HPDE6-E6E7 (cell line): ENCODE measurements around the gene SLC30A1.
"Not testable (repeated sequence)": the region's sequence is repeated elsewhere in the genome, so short reads cannot be mapped to it uniquely, and the experiment has no call there.

Experiments used
- DNase-seq: peaks from one replicate; pipeline ENCODE4 v3.0.0; 2011; ENCODE audit warnings: missing footprints; ENCODE audit errors: extremely low spot score

The SLC30A1 gene, protein sequence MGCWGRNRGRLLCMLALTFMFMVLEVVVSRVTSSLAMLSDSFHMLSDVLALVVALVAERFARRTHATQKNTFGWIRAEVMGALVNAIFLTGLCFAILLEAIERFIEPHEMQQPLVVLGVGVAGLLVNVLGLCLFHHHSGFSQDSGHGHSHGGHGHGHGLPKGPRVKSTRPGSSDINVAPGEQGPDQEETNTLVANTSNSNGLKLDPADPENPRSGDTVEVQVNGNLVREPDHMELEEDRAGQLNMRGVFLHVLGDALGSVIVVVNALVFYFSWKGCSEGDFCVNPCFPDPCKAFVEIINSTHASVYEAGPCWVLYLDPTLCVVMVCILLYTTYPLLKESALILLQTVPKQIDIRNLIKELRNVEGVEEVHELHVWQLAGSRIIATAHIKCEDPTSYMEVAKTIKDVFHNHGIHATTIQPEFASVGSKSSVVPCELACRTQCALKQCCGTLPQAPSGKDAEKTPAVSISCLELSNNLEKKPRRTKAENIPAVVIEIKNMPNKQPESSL

DNA sequence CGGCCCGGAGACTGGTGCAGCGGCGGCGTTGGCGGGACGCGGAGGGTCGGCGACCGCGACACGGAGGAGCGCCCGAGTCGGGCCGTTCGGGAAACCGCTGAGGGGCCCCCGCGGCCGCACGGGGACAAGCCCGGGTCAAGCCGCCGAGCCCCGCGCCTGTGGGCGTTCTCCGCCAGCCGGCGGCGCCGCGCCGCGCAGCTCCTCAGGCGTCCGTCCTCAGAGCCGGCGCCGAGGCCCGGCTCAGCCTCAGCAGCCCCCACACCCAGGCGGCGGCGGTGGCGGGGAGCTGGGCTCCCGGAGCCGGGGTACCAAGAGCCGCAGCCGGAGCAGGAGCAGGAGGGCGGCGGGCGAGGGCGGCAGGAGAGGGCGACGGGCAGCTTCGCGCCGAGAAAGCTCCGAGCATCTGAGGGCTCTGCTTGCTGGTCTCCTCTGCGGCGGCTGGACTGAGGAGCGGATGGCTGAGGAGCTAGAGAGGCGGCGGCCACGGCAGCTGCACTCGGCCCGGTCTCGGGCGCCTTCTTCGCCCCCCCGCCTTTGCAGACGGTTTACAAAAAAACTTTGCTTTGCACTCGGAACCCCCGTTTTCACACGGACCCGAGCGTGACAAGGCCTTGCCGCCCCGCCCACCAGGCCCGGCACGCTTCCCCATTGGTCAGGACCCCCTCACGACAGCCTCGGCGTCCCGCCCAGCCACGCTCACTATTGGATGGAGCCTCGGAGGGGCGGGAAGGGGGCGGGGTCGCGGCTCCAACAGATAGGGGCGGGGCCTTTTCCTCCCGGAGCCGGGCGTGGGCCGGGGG is at the start of gene SLC30A1:
Gene SLC30A1 (minus strand): TSS at position 522 of the 800 bp plus-strand sequence. CDS start 549 bp downstream, outside the sequence.
- DNase-seq, result peak; percentile 99

DNA sequence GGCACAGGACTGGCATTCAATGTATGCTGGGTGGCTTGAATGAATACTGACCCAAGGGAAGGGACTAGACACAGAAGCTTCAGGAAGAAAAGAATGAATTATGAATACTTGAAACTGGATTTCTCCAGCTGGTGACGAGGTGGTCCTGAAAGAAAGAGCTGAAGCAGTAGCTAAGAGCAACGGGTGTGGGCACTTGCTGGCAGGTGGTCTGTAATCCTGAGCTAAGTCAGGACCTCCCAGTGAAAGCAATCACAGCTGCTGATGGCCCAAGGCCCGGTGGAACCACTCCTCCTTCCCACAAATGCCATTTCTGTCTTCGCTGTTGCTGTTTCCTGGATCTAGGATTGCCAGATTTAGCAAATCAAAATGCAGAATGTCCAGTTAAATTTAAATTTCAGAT is 49.5 kb upstream of the SLC30A1 start:
- DNase-seq, result no peak

DNA sequence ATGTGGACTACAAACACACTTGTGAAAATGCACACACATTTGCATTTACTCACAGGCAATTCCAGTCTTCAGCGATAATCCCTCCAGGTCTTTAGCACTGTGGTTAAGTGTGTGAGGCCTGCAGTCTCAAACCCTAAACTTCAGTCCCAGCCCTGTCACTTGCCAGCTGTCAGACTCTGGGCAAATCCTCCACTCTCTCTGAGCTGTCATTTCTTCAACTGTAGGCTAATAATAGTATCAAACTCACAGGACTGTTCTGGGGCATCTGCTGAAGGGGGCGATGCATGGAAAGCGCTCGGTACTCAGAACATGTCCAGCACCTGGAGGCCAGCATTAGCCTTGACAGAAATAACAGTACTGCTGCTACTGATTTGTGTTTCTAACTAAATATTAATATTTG is 48.3 kb upstream of the SLC30A1 start:
- no peak for DNase-seq

DNA sequence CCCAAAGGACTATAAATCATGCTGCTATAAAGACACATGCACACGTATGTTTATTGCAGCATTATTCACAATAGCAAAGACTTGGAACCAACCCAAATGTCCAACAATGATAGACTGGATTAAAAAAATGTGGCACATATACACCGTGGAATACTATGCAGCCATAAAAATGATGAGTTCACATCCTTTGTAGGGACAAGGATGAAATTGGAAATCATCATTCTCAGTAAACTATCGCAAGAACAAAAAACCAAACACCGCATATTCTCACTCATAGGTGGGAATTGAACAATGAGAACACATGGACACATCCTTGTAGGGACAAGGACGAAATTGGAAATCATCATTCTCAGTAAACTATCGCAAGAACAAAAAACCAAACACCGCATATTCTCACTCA is 46.9 kb upstream of the SLC30A1 start:
- not testable (repeated sequence) for DNase-seq

DNA sequence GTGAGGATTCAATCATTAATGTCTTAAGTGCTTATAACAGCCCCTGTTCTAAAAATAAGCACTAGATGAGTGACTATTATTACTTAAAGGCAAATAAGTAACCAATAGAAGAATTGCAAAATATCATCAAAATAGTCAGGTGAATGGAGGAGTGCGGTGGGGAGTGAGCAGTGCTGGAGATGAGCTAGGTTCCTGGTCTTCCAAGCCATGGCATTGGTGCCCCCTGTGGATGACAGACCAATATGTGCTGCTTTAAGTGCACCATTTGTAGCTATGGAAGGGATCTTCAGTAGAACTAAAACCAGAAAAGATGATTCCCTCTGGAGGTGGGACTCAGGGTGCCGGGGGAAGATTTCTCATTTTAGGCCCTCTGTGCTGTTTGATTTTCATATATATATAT is 46.1 kb upstream of the SLC30A1 start:
- peak; percentile 60 for DNase-seq

DNA sequence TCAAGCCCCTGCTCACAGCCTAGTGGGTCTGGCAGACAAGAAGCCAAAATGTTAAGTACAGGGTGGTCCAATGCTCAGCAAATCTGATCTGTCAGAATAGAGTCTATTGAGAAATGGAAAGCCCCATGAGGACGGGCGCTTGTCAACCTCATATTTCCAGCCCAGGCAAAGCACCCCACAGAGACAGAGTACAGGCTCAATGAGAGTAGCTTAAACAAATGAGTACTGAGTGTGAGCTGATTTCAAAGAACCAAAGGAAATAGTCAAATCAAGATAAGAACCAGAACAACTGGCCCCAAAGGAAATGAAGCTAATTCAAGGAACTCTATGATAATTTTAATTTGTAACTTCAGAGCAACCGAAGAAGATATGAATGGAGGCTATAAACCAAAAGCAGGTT is 44.6 kb upstream of the SLC30A1 start:
- no peak for DNase-seq

DNA sequence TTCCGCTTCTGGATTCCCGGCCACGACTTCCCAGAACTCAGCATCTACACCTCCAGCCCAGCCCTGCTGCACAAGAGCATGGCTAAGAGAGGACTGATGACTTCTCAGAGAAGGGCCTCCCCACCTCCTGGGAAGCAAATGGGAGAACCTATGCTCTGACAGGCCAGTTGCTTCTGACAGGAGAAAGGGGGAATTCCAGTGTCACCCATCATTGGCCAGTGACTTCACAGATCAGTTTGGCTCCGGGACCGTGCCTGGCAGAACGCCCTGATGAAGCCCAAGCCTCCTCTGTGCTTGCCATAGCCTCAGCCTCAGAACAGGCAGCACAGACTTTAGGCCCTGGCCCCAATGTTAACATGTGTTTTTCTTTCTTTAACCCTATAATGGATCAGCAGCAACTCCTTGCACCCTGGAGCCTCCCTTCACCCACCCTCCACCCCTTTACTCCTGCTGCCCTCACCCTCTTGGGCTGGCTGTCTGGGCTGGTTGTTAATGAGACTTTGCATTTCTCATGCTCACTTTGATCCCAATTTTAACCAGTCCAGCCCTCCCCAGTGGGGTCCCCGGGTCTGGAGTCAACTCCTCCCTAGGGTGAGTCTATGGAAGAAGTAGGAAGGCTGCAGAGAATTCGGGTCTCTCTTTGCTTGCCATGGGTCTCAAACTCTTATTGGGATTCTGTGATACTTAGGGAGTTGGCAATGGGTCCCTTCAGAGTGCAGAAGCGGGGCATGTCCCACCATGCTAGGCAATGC is 42.7 kb upstream of the SLC30A1 start:
- no peak for DNase-seq

DNA sequence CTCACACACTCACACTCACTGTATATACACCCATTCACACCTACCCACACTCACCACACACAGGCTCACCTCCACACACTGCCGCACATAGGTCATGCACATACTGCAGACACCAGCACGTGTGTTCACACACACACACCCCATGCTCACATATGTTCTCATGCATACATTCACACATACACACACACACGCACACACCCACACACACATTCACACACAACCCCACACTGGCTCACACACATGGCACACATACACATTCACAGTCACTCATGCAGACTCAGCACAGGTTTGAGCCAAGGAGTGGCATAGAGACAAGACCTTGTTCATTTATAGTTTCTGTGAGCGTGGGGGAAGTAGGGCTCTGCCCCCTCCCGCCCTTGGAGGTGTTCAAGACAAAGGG is 41.1 kb upstream of the SLC30A1 start:
- no peak for DNase-seq

DNA sequence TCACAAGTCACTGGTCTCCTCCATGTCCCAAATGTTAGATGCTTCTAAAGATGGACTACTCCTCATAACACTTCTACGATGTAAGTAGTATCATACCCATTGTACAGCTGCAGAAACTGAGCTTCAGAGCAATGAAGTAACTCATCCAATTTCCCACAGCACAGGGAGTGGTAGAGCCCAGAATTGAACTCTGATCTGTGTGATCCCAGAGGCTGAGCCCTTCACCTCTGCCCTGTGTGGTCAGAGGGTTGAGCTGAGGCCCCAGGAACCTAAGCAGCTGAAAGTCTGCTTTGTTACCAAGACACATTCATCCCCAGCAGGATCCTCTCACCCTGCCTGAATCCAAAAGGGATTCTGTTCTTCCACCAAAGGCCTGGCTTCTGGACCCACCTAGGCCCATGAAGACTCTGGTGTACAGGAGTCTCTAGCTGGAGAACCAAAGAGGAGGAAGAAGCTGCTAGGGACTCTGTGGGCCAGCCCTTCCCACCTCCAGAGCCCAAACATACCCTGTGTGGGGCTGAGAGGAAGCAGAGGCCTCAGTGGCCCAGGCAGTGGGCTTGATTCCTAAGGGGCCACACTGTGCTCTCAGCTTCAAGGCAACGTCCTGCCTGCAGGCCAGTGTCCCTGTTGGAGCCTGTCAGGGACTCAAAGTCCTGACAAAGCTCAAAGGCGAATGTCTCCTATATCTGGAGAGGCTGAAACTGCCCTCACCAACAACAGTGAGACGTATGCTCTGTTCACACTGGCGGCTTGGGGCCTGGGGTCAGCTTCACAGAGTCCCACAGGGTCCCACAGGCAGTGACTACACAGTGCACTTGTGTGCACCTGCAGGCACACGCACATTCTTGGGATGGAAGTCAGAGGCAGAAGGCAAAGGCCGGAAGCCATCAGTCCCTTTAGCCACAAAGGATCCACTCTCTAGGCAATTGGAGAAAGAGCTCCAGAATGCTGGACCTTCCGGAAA is 40.4 kb upstream of the SLC30A1 start:
- no peak for DNase-seq

DNA sequence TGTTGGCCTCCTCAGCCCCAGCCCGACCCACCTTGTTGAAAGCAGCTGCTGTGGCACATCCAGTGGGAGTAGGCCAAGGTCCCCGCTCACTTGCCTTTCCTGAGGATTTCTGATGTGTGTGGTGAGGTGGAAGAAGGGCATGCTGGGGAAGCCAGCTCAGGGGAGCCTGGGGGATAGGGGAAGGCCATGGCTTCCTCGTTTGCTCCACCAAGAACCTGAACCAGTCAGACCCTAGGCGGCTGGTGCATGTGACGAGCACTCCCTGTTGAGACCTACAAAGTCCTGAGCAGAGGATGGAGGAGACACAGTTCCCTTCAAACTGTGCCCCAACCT is 38.0 kb upstream of the SLC30A1 start:
- DNase-seq, result no peak

DNA sequence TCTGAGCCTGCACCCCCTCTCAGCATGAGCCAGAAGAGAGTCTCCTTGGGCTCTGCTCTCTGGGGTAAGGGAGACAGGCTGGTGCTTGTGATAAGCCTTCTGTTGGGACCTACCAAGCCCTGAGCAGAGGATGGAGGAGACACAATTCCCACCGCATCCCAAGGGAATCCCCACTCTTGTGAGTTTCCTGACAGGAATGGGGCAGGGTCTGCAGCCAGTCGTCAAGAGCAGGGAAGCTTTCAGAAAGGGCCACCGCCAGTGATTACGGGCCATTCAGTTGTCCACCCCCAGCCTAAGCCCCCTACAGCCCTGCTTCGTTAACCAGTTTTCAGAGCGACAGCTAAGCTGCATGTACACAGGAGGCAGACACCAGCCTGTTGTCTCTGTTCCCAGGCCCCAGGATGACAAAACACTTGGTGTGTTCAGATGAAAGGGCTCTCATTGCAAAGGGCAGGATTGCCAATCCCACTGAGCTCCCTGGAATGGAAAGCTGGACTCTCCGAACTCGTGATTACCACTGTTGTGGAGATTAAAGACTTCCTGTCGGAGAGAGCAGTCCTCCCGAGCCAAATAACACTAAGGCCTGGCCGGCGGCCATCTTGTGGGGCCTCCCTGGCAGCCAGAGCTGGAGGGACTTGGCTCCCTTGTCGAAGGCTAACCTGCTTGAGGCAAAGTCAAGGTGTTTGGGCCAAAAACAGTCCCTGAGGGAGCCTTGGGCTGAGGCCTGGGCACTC is 37.4 kb upstream of the SLC30A1 start:
- no peak for DNase-seq

DNA sequence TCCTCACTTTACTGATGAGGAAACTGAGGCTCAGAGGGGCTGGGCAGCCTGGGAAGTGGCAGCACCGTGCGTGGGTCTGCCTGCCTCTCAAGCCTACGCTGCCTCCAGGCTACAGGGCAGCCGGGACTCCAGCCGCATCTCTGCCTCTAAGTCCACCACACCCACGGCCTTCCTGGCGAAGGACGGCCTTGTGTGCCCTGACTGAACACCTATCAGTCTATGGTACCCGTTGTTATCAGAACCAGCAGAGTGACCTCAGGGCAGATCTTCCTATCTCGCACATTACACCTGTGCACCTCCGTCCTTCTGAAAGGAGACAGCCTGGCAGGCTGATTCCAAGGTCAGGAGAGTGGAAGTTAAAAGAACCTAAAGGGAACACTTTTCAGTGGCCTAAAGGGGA is 35.7 kb upstream of the SLC30A1 start:
- no peak for DNase-seq

DNA sequence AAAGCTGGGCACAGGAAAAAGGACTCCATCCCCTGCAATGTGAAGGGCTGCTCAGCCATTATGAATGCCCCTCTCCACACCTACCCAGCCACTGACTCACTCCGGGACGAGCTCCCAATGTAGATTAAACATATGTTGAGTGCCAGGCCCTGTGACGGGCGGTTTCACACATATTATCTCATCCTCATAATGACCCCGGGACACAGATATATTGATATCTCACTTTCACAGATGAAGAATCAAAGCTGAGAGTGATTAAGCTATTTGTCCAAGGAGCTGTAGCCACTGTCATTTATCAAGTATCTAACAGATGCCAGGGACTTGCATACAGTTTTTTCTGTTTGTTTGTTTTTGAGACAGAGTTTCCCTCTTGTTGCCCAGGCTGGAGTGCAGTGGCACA is 35.0 kb upstream of the SLC30A1 start:
- no peak for DNase-seq

DNA sequence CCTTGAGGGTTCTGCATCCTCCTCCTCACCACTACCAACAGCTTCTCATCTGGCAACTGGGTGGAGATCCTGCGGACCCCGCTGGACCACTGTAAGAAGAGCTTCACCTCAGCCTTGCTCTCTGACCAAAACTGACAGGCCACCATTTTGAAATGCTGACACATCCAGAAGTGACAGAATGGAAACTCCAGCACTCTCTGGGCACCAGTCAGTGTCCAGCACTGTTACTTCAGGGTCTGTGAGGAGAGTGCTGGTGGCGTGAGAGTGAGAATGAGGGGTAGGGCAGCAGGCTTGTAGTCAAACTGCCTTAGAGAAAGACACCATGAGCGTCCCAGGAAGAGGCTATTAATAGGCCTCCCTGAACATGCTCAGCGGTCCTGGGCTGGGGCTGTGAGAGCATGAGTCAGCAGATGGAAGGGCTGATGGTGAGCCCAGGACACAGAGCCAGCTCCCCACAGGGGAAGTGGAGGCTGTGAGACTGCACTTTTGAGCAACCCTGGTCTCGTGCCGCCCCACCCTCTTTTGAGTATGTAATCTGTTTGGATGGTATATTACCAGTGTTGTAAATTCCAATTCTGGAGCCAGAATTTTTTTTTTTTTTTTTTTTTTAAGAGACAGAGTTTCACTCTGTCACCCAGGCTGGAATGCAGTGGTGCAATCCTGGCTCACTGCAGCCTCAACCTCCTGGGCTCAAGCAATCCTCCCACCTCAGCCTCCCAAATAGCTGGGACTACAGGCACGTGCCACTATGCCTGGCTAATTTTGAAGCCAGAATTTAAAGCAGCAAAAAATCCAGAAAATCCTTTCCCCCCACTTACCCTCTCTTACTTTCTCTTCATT is 34.4 kb upstream of the SLC30A1 start:
- DNase-seq, result peak; percentile 53

DNA sequence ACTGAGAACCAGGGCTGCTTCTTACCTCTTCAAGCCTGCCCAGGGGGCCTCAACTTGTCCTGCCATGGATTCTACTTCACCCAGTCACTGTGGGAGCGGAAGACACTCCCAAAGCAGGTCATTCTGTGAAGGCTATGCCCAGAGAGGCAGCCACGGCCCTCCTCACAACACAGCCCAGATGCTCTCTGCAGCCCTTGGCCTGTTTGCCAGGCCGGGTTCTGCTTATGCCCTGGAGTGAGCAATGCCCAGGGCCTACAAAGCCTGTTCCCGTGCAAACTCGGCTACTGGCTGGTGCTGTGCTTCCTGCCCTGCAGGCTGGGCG is 33.8 kb upstream of the SLC30A1 start:
- no peak for DNase-seq

DNA sequence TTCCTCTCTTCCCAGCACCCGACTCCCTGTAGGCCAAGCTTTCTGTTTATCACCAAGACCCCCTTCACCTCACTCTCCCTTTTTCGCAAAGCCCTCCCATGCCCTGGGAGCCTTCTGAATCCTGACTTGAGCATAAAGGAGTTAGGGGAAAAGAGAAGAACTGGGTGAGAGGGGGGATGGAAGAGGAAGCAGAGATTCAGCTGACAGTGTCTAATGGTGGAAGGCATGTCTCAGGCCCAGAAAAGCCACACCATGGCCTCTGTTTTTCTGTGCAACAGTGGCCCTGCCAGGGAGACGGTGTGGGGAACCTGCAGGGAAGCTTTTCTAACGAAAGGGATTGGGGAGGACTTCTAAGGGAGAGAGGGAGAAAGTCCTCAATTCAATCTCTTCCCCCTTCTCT is 32.9 kb upstream of the SLC30A1 start:
- DNase-seq, result no peak

DNA sequence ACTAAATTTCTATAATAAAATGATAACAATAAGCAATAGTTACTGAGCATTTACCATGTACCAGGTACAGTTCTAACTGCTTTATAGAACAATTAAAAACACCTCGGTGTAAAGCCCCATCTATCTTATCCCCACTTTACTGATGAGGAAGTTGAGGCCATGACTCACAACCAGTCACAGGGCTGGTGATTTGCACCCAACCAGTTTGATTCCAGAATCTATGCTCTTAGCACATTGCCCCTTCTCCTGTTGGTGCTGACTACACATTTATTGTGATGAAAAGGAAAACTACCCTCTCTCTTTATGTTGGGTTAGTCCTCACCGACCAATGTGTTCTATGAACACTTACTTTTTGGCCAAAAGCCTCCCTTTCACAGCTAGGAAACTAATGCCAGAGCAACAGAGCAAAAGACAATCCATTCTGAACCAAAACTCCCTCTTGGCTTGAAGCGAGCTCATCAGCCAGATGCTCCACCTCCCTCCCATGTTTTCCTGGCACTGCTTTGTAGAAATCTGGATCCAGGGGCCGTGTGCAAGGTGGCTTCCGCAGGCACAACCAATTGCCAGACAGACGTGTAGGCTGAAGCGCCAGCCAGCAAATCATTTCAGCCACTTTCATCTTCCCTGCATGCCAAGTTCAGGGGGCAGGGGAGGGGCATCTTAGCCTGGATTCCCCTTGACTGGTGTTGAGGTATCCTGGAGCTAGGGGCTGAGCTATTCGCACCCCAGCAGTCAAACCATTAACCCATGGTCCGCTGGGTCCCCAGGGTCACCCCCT is 32.0 kb upstream of the SLC30A1 start:
- no peak for DNase-seq

DNA sequence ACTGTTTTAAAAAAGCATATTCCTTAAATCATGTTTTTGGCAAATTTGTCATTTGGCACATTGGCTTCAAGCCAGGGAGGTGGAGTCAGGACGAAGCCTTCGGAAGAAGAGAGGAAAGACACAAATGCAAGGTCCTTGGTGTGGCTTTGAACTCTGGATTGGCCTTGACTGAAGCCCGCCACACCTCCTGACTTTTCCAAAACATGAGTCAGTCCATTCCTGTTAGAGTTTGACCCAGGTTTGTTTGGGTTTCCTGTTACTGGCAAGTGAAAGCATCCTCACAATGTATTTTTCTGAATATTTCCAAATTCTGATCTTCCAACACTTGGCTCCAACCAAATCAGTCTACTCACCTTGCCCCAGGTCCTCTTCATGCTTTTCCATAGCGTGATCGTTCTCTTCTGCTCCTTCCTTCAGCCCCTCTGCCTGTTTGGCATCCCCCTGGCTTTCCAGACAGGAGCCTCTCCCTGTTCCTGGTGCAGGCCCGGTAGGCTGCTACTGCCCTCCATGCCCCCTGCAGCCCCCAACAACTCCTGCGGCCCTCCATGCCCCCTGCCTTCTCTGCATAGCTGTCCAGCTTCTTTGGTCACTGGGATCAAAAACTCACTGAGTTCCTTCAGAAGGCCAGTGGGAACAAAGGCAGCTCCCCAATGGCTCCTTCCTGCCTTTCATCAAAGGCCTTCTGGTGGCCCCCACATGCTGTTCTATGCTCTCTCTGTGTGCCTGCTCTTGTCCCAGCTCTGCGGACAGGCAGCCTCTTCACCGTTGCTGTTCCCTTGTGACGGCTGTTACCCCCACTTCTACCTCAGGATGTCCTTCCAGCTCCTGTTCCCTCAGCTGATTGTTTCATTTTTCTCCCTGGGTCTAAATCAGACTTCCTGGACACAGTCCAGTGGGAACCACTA is 30.4 kb upstream of the SLC30A1 start:
- DNase-seq, result no peak
